ENCODE results near the gene PPBP. TPM values are rescaled to one million over a fixed set of nuclear protein-coding genes. Genes with fewer than 3 reads are reported as not detected.

Gene PPBP
- total RNA-seq, 4 donors from 2014 or later: not detected

DNA sequence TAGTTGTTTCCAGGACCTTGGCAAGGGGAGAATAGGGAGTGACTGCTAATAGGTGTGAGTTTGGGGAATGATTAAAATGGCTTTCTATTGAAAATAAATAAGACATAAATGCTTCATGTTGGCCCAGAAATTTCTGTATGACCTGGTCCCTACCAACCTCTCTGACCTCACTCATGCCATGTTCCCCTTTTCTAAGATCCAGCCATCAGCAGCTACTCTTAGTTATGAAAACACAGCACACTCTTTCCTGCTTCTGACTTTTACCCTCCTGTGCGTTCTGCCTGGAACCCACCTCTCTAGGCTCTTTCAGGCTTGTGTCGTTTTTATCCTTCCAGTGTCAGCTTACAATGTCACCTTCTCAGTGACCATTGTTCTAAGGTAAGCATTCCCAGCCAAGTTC lies 25.3 kb upstream of the PPBP start:
- no peak for DNase-seq
- TF ChIP-seq, protein P1, sequence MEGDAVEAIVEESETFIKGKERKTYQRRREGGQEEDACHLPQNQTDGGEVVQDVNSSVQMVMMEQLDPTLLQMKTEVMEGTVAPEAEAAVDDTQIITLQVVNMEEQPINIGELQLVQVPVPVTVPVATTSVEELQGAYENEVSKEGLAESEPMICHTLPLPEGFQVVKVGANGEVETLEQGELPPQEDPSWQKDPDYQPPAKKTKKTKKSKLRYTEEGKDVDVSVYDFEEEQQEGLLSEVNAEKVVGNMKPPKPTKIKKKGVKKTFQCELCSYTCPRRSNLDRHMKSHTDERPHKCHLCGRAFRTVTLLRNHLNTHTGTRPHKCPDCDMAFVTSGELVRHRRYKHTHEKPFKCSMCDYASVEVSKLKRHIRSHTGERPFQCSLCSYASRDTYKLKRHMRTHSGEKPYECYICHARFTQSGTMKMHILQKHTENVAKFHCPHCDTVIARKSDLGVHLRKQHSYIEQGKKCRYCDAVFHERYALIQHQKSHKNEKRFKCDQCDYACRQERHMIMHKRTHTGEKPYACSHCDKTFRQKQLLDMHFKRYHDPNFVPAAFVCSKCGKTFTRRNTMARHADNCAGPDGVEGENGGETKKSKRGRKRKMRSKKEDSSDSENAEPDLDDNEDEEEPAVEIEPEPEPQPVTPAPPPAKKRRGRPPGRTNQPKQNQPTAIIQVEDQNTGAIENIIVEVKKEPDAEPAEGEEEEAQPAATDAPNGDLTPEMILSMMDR (IDR thresholded peaks at IDR 0.05 in 4 of 5, conservative IDR thresholded peaks at IDR 0.05 in 1 of 5): no peak
- TF ChIP-seq POLR2A (IDR thresholded peaks at IDR 0.05): no peak
- Histone ChIP-seq H3K27ac (no peak overlapping the region), H3K4me3 (no peak overlapping the region), H3K4me1 (no peaks in the 10 kb centered on the region), H3K36me3 (no peaks in the 10 kb centered on the region), H3K9me3 (no peaks in the 10 kb centered on the region), H3K27me3 (no peaks in the 10 kb centered on the region)
- in situ Hi-C loops (cut with MboI; ENCODE audit: low sequenced_read_pairs in 4 of 4) (no loop called here), intact Hi-C loops (cut with DNase I; ENCODE audit: low total_unique reads) (no loop called here)
- ATAC-seq: no peak

- Histone ChIP-seq H3K4me1 (no peaks in the 10 kb centered on the region), H3K27ac (no peak overlapping the region), H3K27me3 (no peaks in the 10 kb centered on the region), H3K36me3 (no peaks in the 10 kb centered on the region), H3K9me3 (no peaks in the 10 kb centered on the region), H3K4me3 (no peak overlapping the region)
- in situ Hi-C loops (cut with MboI; ENCODE audit: low sequenced_read_pairs in 4 of 4): no loop called here
- no peak for DNase-seq
- intact Hi-C loops (cut with DNase I; ENCODE audit: low total_unique reads): no loop called here
- TF ChIP-seq, protein P1 (IDR thresholded peaks at IDR 0.05 in 4 of 5, conservative IDR thresholded peaks at IDR 0.05 in 1 of 5): no peak
- no peak for TF ChIP-seq POLR2A (IDR thresholded peaks at IDR 0.05)
- no peak for ATAC-seq
These were observed 24.1 kb upstream of the PPBP start for GRCh38 chr4:74012130-74012529.

DNA sequence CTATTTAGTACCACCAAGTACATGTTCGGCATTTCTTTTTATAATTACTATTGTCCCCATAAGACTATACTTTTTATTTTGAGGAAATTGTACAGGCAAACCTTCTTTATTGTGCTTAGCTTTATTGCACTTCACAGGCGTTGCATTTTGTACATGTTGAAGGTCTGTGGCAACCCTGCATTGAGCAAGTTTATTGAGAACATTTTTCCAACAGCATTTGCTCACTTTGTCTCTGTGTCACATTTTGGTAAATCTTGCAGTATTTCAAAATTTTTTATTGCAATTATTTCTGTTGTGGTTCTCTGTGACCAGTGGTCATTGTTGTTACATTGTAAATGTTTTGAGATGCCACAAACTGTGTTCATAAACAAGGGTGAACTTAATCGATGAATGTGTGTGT lies 21.3 kb upstream of the PPBP start:
- no peak for ATAC-seq
- H3K4me1 ChIP-seq: no peaks in the 10 kb centered on the region
- H3K27ac ChIP-seq: no peak overlapping the region
- no peak overlapping the region for H3K4me3 ChIP-seq
- TF ChIP-seq, protein P1 (IDR thresholded peaks at IDR 0.05 in 4 of 5, conservative IDR thresholded peaks at IDR 0.05 in 1 of 5): no peak
- no peak for TF ChIP-seq POLR2A (IDR thresholded peaks at IDR 0.05)
- H3K27me3 ChIP-seq: no peaks in the 10 kb centered on the region
- H3K9me3 ChIP-seq: no peaks in the 10 kb centered on the region
- no peak for DNase-seq
- in situ Hi-C loops (cut with MboI; ENCODE audit: low sequenced_read_pairs in 4 of 4) (no loop called here), intact Hi-C loops (cut with DNase I; ENCODE audit: low total_unique reads) (no loop called here)
- H3K36me3 ChIP-seq: no peaks in the 10 kb centered on the region

- Histone ChIP-seq H3K4me3 (no peak overlapping the region), H3K36me3 (no peaks in the 10 kb centered on the region), H3K27ac (no peak overlapping the region), H3K9me3 (no peaks in the 10 kb centered on the region), H3K27me3 (no peaks in the 10 kb centered on the region), H3K4me1 (no peaks in the 10 kb centered on the region)
- in situ Hi-C loops (cut with MboI; ENCODE audit: low sequenced_read_pairs in 4 of 4): no loop called here
- ATAC-seq (peak in 1 of 2 donors; percentile 50), DNase-seq (no peak)
- TF ChIP-seq, protein P1 (IDR thresholded peaks at IDR 0.05 in 4 of 5, conservative IDR thresholded peaks at IDR 0.05 in 1 of 5): no peak
- no peak for TF ChIP-seq POLR2A (IDR thresholded peaks at IDR 0.05)
- intact Hi-C loops (cut with DNase I; ENCODE audit: low total_unique reads): no loop called here
These were observed 18.1 kb upstream of the PPBP start for GRCh38 chr4:74006009-74006476.

GRCh38 chr4:74005528-74005927 lies 17.5 kb upstream of the PPBP start:
- H3K27me3 ChIP-seq: no peaks in the 10 kb centered on the region
- ATAC-seq (no peak), DNase-seq (no peak)
- no peaks in the 10 kb centered on the region for H3K9me3 ChIP-seq
- H3K27ac ChIP-seq: no peak overlapping the region
- in situ Hi-C loops (cut with MboI; ENCODE audit: low sequenced_read_pairs in 4 of 4): no loop called here
- H3K4me1 ChIP-seq: no peaks in the 10 kb centered on the region
- no peak for TF ChIP-seq POLR2A (IDR thresholded peaks at IDR 0.05)
- TF ChIP-seq, protein P1 (IDR thresholded peaks at IDR 0.05 in 4 of 5, conservative IDR thresholded peaks at IDR 0.05 in 1 of 5): no peak
- no peaks in the 10 kb centered on the region for H3K36me3 ChIP-seq
- intact Hi-C loops (cut with DNase I; ENCODE audit: low total_unique reads): no loop called here
- H3K4me3 ChIP-seq: no peak overlapping the region
